Neural progenitor cell (in vitro differentiated cells): Measurements from ENCODE around the gene IL21. TPM values are rescaled to one million over a fixed set of nuclear protein-coding genes. Genes with fewer than 3 reads are reported as not detected.

Experiments used
- DNase-seq: peaks from one replicate; pipeline ENCODE4 v3.0.0-alpha.2; 2016; ENCODE audit warnings: low spot score
- H2AFZ ChIP-seq: fragments of 200-600 bp; sonication (generic); replicated peaks from 2 replicates; pipeline ENCODE4 v1.6.1; 2016; ENCODE audit warnings: antibody characterized with exemption
- H3F3A ChIP-seq: fragments of 200-600 bp; sonication (generic); 2 replicates; pipeline ENCODE4 v1.6.1; 2016; ENCODE audit warnings: antibody characterized with exemption, low read depth
- H3K27ac ChIP-seq: fragments of 200-600 bp; sonication (generic); 2 replicates; pipeline ENCODE4 v1.5.1; 2016; ENCODE audit warnings: mild to moderate bottlenecking
- H3K27me3 ChIP-seq: fragments of 200-600 bp; sonication (generic); 2 replicates; pipeline ENCODE4 v1.6.1; 2016; ENCODE audit warnings: mild to moderate bottlenecking, moderate library complexity
- H3K36me3 ChIP-seq: fragments of 200-600 bp; sonication (generic); 2 replicates; pipeline ENCODE4 v1.5.1; 2016
- H3K4me1 ChIP-seq: fragments of 200-600 bp; sonication (generic); 2 replicates; pipeline ENCODE4 v1.6.1; 2016; ENCODE audit warnings: mixed run types
- H3K4me2 ChIP-seq: fragments of 200-600 bp; sonication (generic); 2 replicates; pipeline ENCODE4 v1.6.1; 2016
- H3K4me3 ChIP-seq: fragments of 200-600 bp; sonication (generic); 2 replicates; pipeline ENCODE4 v1.5.1; 2016
- H3K79me2 ChIP-seq: fragments of 200-600 bp; sonication (generic); 2 replicates; pipeline ENCODE4 v1.6.1; 2016; ENCODE audit warnings: low read depth
- H3K9ac ChIP-seq: fragments of 200-600 bp; sonication (generic); 2 replicates; pipeline ENCODE4 v1.6.1; 2016
- H3K9me3 ChIP-seq: fragments of 200-600 bp; sonication (generic); 2 replicates; pipeline ENCODE4 v1.5.1; 2016; ENCODE audit warnings: low read depth
- H4K20me1 ChIP-seq: fragments of 200-600 bp; sonication (generic); 2 replicates; pipeline ENCODE4 v1.6.1; 2016; ENCODE audit warnings: low read depth
- H3K27ac Mint-ChIP-seq: 3 replicates; pipeline ENCODE4 v1.8.0; 2021; ENCODE audit warnings: mixed read lengths
- H3K27me3 Mint-ChIP-seq: 2 replicates; pipeline ENCODE4 v1.8.0; 2022; ENCODE audit warnings: low read depth, mild to moderate bottlenecking, inconsistent platforms, moderate library complexity, mixed read lengths; ENCODE audit not compliant: insufficient read depth
- H3K36me3 Mint-ChIP-seq: 3 replicates; pipeline ENCODE4 v1.8.0; 2021; ENCODE audit warnings: mixed read lengths
- H3K4me1 Mint-ChIP-seq: 3 replicates; pipeline ENCODE4 v1.8.0; 2021; ENCODE audit warnings: mixed read lengths
- H3K4me3 Mint-ChIP-seq: 3 replicates; pipeline ENCODE4 v1.8.0; 2021; ENCODE audit warnings: mild to moderate bottlenecking, moderate library complexity, mixed read lengths
- H3K9me3 Mint-ChIP-seq: 3 replicates; pipeline ENCODE4 v1.8.0; 2020; ENCODE audit warnings: mixed read lengths
- CTCF ChIP-seq: fragments of 200-600 bp; sonication (generic); IDR thresholded peaks from 2 replicates; pipeline ENCODE4 v1.5.1; 2017; ENCODE audit warnings: antibody characterized with exemption, mild to moderate bottlenecking
- EZH2 ChIP-seq: fragments of 200-600 bp; sonication (generic); IDR thresholded peaks from 2 replicates; pipeline ENCODE4 v1.6.1; 2017; ENCODE audit warnings: antibody characterized with exemption, mild to moderate bottlenecking, moderate library complexity
- EZH2phosphoT487 ChIP-seq: fragments of 200-600 bp; sonication (generic); IDR thresholded peaks from 2 replicates; pipeline ENCODE4 v1.6.1; 2017; ENCODE audit warnings: antibody characterized with exemption
- total RNA-seq: library from RNA; depleted of rRNA; stranded (reverse); fragments of >200 nt; gene quantifications from 2 replicates; pipeline ENCODE4 v1.2.3, GENCODE V29; 2015; ENCODE audit warnings: low replicate concordance

IL21 gene
- total RNA-seq, 1 donor from 2014 or later, result not detected

GRCh38 chr4:122652379-122652778 lies 31.5 kb upstream of the IL21 start:
- no peak overlapping the region for H3K4me3 Mint-ChIP-seq
- DNase-seq, result peak; percentile 13
- no peaks in the 10 kb centered on the region for H3K27me3 ChIP-seq
- H3F3A ChIP-seq, result no peaks in the 10 kb centered on the region
- H3K9ac ChIP-seq, result no peak overlapping the region
- H3K36me3 ChIP-seq, result no peaks in the 10 kb centered on the region
- TF ChIP-seq CTCF, result peak; percentile 54
- no peak for TF ChIP-seq EZH2
- H3K27ac ChIP-seq, result no peak overlapping the region
- H4K20me1 ChIP-seq, result no peaks in the 10 kb centered on the region
- no peak overlapping the region for H3K4me2 ChIP-seq
- no peaks in the 10 kb centered on the region for H3K79me2 ChIP-seq
- no peak overlapping the region for H3K27ac Mint-ChIP-seq
- H3K9me3 ChIP-seq, result no peaks in the 10 kb centered on the region
- peaks cover 3% of the 10 kb centered on the region for H3K9me3 Mint-ChIP-seq
- no peaks in the 10 kb centered on the region for H3K4me1 Mint-ChIP-seq
- H2AFZ ChIP-seq, result no peak overlapping the region
- H3K4me1 ChIP-seq, result no peaks in the 10 kb centered on the region
- no peak overlapping the region for H3K4me3 ChIP-seq
- no peaks in the 10 kb centered on the region for H3K27me3 Mint-ChIP-seq
- H3K36me3 Mint-ChIP-seq, result no peaks in the 10 kb centered on the region

- H3K9me3 Mint-ChIP-seq, result no peaks in the 10 kb centered on the region
- no peak for DNase-seq
- TF ChIP-seq CTCF (no peak), EZH2 (no peak), EZH2phosphoT487 (no peak)
These were observed 29.3 kb upstream of the IL21 start for GRCh38 chr4:122650148-122650547.

GRCh38 chr4:122647656-122648055 lies 26.8 kb upstream of the IL21 start:
- no peaks in the 10 kb centered on the region for H3K27me3 Mint-ChIP-seq
- no peak overlapping the region for H3K4me2 ChIP-seq
- no peaks in the 10 kb centered on the region for H3K36me3 Mint-ChIP-seq
- H3K36me3 ChIP-seq, result no peaks in the 10 kb centered on the region
- no peak for DNase-seq
- H3K4me1 ChIP-seq, result no peaks in the 10 kb centered on the region
- no peak overlapping the region for H2AFZ ChIP-seq
- H3K27me3 ChIP-seq, result no peaks in the 10 kb centered on the region
- H3K79me2 ChIP-seq, result no peaks in the 10 kb centered on the region
- TF ChIP-seq EZH2 (no peak), EZH2phosphoT487 (no peak), CTCF (no peak)
- H3F3A ChIP-seq, result no peaks in the 10 kb centered on the region
- no peaks in the 10 kb centered on the region for H3K9me3 Mint-ChIP-seq
- H3K27ac ChIP-seq, result no peak overlapping the region
- no peaks in the 10 kb centered on the region for H3K4me1 Mint-ChIP-seq
- H3K4me3 Mint-ChIP-seq, result no peak overlapping the region
- no peaks in the 10 kb centered on the region for H3K9me3 ChIP-seq
- H3K27ac Mint-ChIP-seq, result no peak overlapping the region
- H3K9ac ChIP-seq, result no peak overlapping the region
- H3K4me3 ChIP-seq, result no peak overlapping the region
- H4K20me1 ChIP-seq, result no peaks in the 10 kb centered on the region

More at GRCh38 chr4:122650148-122650547, 29.3 kb upstream of the IL21 start:
- no peak overlapping the region for H3K9ac ChIP-seq
- no peak overlapping the region for H3K4me3 ChIP-seq
- no peak overlapping the region for H2AFZ ChIP-seq
- no peaks in the 10 kb centered on the region for H3F3A ChIP-seq
- H4K20me1 ChIP-seq, result no peaks in the 10 kb centered on the region
- no peaks in the 10 kb centered on the region for H3K9me3 ChIP-seq
- H3K4me1 Mint-ChIP-seq, result no peaks in the 10 kb centered on the region
- no peaks in the 10 kb centered on the region for H3K36me3 Mint-ChIP-seq
- H3K27ac ChIP-seq, result no peak overlapping the region
- H3K27ac Mint-ChIP-seq, result no peak overlapping the region
- no peak overlapping the region for H3K4me2 ChIP-seq
- no peaks in the 10 kb centered on the region for H3K27me3 Mint-ChIP-seq
- no peaks in the 10 kb centered on the region for H3K36me3 ChIP-seq
- H3K27me3 ChIP-seq, result no peaks in the 10 kb centered on the region
- H3K4me1 ChIP-seq, result no peaks in the 10 kb centered on the region
- no peaks in the 10 kb centered on the region for H3K79me2 ChIP-seq
- H3K4me3 Mint-ChIP-seq, result no peak overlapping the region
